Measurements from ENCODE around the gene MRPS10. TPM values are rescaled to one million over a fixed set of nuclear protein-coding genes. Genes with fewer than 3 reads are reported as not detected.

MRPS10 gene
- total RNA-seq, 2 experiments from 2014 or later = 38.6 to 40.3 TPM

DNA sequence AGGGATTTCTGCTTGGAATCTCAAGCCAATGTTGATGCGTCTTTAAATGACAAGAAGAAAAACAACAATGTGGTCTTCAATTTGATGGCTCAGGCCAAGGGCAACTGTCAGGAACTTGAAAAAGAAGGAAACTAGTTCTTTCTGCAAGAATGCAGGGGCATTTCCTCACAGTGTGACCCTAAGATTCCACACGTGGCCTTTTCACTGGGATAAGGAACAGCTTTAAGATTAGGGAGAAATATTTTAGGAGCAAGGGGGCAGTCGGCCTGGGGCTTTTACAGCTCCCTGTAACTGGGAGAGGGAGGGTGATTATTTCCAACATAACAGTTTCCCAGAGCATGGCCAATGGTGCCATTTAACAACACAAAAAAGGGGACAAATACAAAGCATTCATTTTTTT lies 39.4 kb upstream of the MRPS10 start:
- POLR2A ChIA-PET = no interaction called here
- intact Hi-C loops (cut with micrococcal nuclease) = no loop called here
- CTCF ChIA-PET = interaction anchor here (1.0 kb wide), 1 partner anchor 291 kb away, joined by 4 read pairs; no protein-coding TSS in a partner anchor
- H3K27me3 Mint-ChIP-seq = no peaks in the 10 kb centered on the region
- peaks cover 38% of the 10 kb centered on the region for H3K36me3 Mint-ChIP-seq
- DNase-seq = no peak
- no peak overlapping the region for H3K4me3 Mint-ChIP-seq
- H3K9me3 Mint-ChIP-seq = no peaks in the 10 kb centered on the region
- peaks cover 14% of the 10 kb centered on the region for H3K4me1 Mint-ChIP-seq (ENCODE audit: low read depth)
- H3K27ac Mint-ChIP-seq = no peak overlapping the region

DNA sequence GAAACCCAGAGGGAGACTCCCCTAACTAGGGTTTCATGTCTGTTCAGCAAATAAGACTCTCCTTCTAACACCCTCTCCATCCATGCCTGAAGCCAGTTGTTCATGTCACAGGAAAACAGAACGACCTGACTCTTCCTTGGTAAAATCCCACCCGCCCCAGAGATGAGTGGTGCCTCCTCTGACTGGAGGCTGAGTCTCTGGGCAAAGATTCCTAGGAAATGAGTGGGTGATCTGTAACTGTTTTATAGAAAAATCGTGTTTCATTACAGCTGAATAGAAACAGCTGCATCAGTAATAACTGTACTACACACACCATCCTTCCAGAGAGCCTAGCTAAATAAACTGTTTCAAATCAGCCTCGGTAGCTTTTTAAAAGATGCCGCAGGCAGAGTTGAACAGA lies 37.4 kb upstream of the MRPS10 start:
- Mint-ChIP-seq H3K4me3 (no peak overlapping the region), H3K9me3 (no peaks in the 10 kb centered on the region), H3K27me3 (no peaks in the 10 kb centered on the region), H3K4me1 (ENCODE audit: low read depth) (peaks cover 14% of the 10 kb centered on the region), H3K27ac (peak overlapping the region; percentile 70), H3K36me3 (peaks cover 38% of the 10 kb centered on the region)
- ChIA-PET POLR2A (no interaction called here), CTCF (interaction anchor here (3.8 kb wide), 1 partner anchor 293 kb away, joined by 23 read pairs; no protein-coding TSS in a partner anchor)
- DNase-seq = peak; percentile 55
- intact Hi-C loops (cut with micrococcal nuclease) = no loop called here

DNA sequence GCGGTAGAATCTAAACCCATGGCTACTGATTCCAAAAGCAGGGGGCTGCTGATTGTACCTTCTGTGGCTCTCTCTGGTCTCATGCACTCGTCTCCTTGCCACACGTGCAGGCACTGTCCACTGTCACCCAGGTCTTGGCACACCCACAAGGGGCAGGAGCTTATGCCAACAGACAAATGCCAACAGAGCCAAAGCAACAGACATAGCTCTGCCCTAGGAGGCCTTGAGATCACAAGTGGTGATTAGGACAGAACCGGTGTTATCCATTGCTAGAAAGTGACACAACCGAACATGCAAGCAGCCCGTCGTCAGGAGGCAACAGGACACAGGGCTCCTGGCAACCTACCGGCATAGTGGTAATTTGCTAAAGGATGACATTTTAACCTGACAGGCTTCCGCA lies 36.8 kb upstream of the MRPS10 start:
- CTCF ChIA-PET = interaction anchor here (3.8 kb wide), 1 partner anchor 293 kb away, joined by 23 read pairs; no protein-coding TSS in a partner anchor

DNA sequence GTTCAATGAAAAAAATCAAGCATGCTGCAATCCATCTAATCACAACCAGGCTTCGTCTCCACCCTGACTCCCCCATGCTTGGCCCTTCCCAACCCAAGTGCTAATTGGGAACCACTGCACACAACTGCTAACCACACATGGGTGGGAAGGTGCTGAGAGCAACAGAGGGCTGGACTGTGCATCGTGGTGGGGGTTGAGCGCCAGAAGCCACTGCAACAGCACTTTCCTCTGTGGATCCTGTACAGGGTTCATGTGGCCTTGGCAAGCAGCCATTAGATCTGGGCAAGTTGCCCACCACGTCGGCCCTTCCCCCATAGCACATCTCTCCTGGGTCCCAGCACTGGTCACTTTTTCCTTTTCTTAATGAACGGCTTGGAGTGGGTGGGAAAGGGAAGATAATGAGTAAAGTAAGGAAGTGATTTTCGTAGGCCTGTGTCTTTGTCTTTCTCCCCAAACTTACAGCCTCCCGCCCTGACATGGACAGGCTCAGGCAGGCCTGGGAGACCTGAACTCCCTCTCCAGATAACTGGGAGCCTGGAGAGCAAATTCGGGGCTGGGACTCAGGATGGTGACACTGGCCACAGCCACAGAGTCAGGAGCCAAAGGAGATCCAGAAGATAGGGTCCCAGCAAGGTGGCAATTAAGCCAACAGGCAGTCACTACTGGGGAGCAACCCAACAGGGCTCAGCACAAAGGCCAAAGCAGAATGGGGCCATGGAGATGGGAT lies 34.4 kb upstream of the MRPS10 start:
- POLR2A ChIA-PET = no interaction called here
- CTCF ChIA-PET = interaction anchor here (1.3 to 3.8 kb wide), 2 partner anchors 295 to 296 kb away, joined by 6 to 23 read pairs; no protein-coding TSS in a partner anchor
- peak overlapping the region; percentile 6 for H3K27ac Mint-ChIP-seq
- no peak overlapping the region for H3K4me3 Mint-ChIP-seq
- no peaks in the 10 kb centered on the region for H3K27me3 Mint-ChIP-seq
- H3K36me3 Mint-ChIP-seq = peaks cover 32% of the 10 kb centered on the region
- intact Hi-C loops (cut with micrococcal nuclease) = no loop called here
- no peaks in the 10 kb centered on the region for H3K9me3 Mint-ChIP-seq
- peaks cover 14% of the 10 kb centered on the region for H3K4me1 Mint-ChIP-seq (ENCODE audit: low read depth)
- no peak for DNase-seq

More for the DNA sequence above, 36.8 kb upstream of the MRPS10 start:
- H3K4me1 Mint-ChIP-seq (ENCODE audit: low read depth) = peaks cover 14% of the 10 kb centered on the region
- no peaks in the 10 kb centered on the region for H3K9me3 Mint-ChIP-seq
- no peak for DNase-seq
- POLR2A ChIA-PET = no interaction called here
- intact Hi-C loops (cut with micrococcal nuclease) = no loop called here
- peak overlapping the region; percentile 70 for H3K27ac Mint-ChIP-seq
- H3K4me3 Mint-ChIP-seq = no peak overlapping the region
- H3K36me3 Mint-ChIP-seq = peaks cover 38% of the 10 kb centered on the region
- no peaks in the 10 kb centered on the region for H3K27me3 Mint-ChIP-seq

DNA sequence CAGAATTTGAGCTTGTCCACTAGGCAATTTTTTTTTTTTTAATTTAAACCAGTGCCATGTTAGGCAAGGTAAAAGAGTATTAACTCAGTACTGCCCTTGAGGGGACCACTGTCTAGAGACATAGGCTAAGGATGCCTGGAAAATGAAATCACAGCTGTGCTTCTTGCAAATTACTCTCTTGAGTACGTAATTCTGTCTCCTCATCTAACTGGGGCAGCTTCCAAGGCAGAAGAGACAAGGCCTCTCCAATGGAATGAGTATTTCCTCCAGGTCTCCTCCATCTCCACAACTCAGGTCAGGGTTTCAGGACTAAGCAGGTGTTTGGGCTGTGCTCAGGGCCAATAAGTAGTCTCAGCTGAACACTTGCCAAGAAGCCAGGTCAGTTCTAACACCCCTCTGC lies 33.8 kb upstream of the MRPS10 start:
- intact Hi-C loops (cut with micrococcal nuclease) = no loop called here
- no peak overlapping the region for H3K4me3 Mint-ChIP-seq
- no peaks in the 10 kb centered on the region for H3K9me3 Mint-ChIP-seq
- peaks cover 14% of the 10 kb centered on the region for H3K4me1 Mint-ChIP-seq (ENCODE audit: low read depth)
- H3K27me3 Mint-ChIP-seq = no peaks in the 10 kb centered on the region
- ChIA-PET POLR2A (interaction anchor here (0.5 kb wide), 1 partner anchor 16 kb away, joined by 3 read pairs; no protein-coding TSS in a partner anchor), CTCF (interaction anchor here (1.3 kb wide), 1 partner anchor 296 kb away, joined by 6 read pairs; no protein-coding TSS in a partner anchor)
- H3K27ac Mint-ChIP-seq = no peak overlapping the region
- peaks cover 28% of the 10 kb centered on the region for H3K36me3 Mint-ChIP-seq
- DNase-seq = no peak

DNA sequence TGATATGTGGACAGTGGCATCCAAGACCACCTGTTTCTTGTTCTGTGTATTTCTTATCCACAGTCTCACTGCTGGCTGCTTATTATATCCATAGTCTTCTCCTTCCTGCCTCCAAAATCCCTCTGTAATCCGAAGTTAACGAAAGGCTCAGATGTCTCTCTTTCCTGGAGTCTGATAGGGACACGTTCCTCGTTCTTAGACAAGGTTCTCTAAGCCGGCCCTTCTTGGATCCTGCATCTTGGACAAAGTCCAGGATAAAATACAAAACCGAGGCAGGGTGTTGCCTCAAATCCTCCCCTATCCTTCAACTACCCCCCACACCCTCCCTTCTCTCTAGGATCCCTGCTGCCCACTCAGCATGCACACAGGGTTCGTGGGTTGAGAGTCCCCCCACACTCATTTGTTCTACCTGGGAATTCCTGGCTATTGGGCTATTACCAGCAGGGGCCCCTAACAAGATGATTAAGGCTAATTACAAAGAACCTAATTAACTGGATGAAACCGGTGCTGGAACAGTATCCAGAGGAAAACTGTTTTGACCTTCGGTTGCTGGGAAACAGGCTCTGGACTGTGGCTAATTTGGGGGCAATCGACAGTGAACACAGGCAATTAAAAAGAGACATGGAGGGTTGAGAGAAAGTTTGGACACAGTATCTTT lies 32.7 kb upstream of the MRPS10 start:
- Mint-ChIP-seq H3K36me3 (peaks cover 24% of the 10 kb centered on the region), H3K4me3 (no peak overlapping the region), H3K9me3 (no peaks in the 10 kb centered on the region), H3K27me3 (no peaks in the 10 kb centered on the region), H3K27ac (no peak overlapping the region), H3K4me1 (ENCODE audit: low read depth) (peaks cover 10% of the 10 kb centered on the region)
- CTCF ChIA-PET = interaction anchor here (1.3 kb wide), 1 partner anchor 297 kb away, joined by 6 read pairs; no protein-coding TSS in a partner anchor
- intact Hi-C loops (cut with micrococcal nuclease) = no loop called here
- POLR2A ChIA-PET = no interaction called here
- no peak for DNase-seq

DNA sequence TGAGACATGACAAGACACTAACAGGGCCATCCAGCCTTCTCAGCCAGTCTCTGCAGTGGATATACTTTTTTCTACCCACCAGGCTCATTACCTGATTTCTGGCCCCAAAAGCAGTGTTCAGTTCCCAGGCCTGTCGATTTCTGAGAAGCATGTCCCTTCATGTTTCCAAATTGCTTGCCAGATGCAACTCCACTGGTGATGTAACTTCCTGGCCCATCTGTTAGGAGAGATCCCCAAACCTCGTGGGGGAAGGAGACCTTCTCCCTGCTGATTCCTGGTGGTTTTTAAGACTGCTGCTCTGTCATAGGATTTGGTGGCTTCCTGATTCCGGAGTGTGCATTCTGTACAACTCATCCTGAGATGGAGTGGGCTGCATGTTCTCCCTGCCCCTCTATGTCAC lies 31.6 kb upstream of the MRPS10 start:
- no peaks in the 10 kb centered on the region for H3K4me1 Mint-ChIP-seq (ENCODE audit: low read depth)
- ChIA-PET CTCF (no interaction called here), POLR2A (no interaction called here)
- H3K27me3 Mint-ChIP-seq = no peaks in the 10 kb centered on the region
- H3K27ac Mint-ChIP-seq = no peak overlapping the region
- peaks cover 18% of the 10 kb centered on the region for H3K36me3 Mint-ChIP-seq
- H3K4me3 Mint-ChIP-seq = no peak overlapping the region
- intact Hi-C loops (cut with micrococcal nuclease) = no loop called here
- H3K9me3 Mint-ChIP-seq = no peaks in the 10 kb centered on the region
- DNase-seq = no peak

DNA sequence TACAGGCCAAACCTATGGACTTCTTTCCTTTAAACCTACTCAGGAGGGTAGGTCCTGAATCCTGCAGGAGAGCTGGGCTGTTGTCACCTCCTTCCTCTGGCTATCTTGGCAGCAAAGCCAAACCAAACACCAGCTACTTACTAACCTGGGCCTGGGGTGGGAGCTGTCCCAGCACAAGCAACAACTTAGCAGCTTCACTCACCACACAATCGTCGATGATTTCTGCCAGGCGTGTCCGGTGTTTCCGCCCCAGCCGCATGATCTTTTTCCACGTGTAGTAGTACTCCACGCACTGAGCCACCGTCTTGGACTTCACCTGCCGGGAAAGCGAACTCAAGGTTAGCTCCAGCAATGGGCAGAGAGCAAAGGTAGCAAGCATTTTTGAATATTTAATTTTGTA lies 25.4 kb upstream of the MRPS10 start:
- Mint-ChIP-seq H3K4me1 (ENCODE audit: low read depth) (no peaks in the 10 kb centered on the region), H3K4me3 (no peak overlapping the region), H3K27ac (no peak overlapping the region), H3K9me3 (no peaks in the 10 kb centered on the region), H3K36me3 (peaks cover 24% of the 10 kb centered on the region), H3K27me3 (no peaks in the 10 kb centered on the region)
- ChIA-PET CTCF (interaction anchor here (2.2 kb wide), 1 partner anchor 305 kb away, joined by 13 read pairs; no protein-coding TSS in a partner anchor), POLR2A (no interaction called here)
- intact Hi-C loops (cut with micrococcal nuclease) = no loop called here
- DNase-seq = no peak

DNA sequence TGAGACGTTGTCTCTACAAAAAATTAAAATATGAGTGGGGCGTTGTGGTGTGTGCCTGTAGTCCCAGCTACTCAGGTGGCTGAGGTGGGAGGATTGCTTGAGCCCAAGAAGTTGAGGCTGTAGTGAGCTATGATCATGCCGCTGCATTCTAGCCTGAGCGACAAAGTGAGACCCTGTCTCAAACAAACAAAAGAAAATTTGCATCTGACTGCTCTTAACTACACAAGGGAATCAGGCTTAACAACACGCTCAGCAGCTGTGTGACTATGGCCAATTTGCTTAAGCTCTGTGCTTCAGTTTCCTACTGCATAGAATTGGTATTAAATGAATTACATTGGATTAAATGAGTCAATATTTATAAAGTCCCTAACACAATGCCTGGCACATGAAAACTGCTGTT lies 24.3 kb upstream of the MRPS10 start:
- no peak overlapping the region for H3K27ac Mint-ChIP-seq
- no peaks in the 10 kb centered on the region for H3K9me3 Mint-ChIP-seq
- intact Hi-C loops (cut with micrococcal nuclease) = no loop called here
- POLR2A ChIA-PET = no interaction called here
- no peak for DNase-seq
- peaks cover 6% of the 10 kb centered on the region for H3K4me1 Mint-ChIP-seq (ENCODE audit: low read depth)
- no peak overlapping the region for H3K4me3 Mint-ChIP-seq
- H3K27me3 Mint-ChIP-seq = no peaks in the 10 kb centered on the region
- H3K36me3 Mint-ChIP-seq = peaks cover 24% of the 10 kb centered on the region
- CTCF ChIA-PET = interaction anchor here (0.6 to 2.2 kb wide), 4 partner anchors 19 to 306 kb away, joined by 3 to 13 read pairs (median 3); no protein-coding TSS in a partner anchor

DNA sequence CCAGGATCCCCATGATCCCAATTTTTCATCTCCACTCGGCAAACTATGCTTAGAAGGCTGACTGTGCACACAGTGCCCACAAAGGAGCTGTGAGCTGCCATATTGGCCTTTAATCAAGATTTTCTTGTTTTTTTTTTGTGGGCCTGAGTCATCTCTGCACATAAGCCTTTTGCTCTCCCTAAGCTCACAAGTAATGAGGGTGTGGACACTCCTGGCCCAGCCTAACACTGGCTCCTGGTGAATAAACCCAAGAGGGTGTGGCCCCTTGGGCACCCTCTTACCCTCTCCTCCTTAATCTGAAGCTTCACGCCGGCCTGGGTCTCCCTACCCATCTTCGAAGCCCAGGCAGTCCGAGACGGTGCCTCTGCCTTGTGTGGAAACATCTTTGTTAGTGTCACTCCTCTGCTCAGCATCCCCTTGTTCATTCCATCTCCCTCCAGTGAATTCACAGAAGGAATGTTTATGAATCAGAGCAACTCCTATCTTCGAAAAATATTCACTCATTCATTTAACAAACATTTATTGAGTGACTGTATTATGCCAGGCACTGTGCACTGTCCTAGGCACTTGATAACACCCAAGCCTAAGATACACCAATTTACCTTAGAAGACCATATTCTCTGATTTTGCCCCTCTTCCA lies 22.2 kb upstream of the MRPS10 start:
- CTCF ChIA-PET = no interaction called here
- H3K36me3 Mint-ChIP-seq = peaks cover 29% of the 10 kb centered on the region
- DNase-seq = no peak
- H3K4me1 Mint-ChIP-seq (ENCODE audit: low read depth) = peaks cover 17% of the 10 kb centered on the region
- no peaks in the 10 kb centered on the region for H3K9me3 Mint-ChIP-seq
- H3K27me3 Mint-ChIP-seq = no peaks in the 10 kb centered on the region
- intact Hi-C loops (cut with micrococcal nuclease) = loop anchor here (5.0 kb wide), 1 partner anchor 97 kb away; no protein-coding TSS in a partner anchor
- POLR2A ChIA-PET = no interaction called here
- no peak overlapping the region for H3K27ac Mint-ChIP-seq
- no peak overlapping the region for H3K4me3 Mint-ChIP-seq

DNA sequence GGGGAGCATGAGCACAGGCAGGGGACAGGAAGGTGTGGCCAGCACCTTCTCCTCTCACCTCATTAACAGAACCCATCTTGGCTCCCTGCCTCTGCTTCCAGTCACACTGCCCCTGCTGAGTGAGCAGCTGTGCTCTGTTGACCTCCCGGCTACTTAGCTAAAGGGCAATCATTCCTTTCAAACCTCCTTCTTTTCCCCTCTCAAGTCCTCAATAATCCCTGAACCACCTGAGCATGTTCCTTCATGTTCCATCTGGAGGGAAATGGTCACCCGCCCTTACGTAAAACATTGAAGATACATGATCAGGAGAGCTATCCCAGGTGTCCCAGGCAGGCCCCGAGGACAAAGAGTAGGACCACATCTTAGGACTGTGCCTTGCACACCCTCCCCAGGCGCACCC lies 21.7 kb upstream of the MRPS10 start:
- ChIA-PET POLR2A (no interaction called here), CTCF (no interaction called here)
- H3K4me1 Mint-ChIP-seq (ENCODE audit: low read depth) = peaks cover 17% of the 10 kb centered on the region
- peaks cover 30% of the 10 kb centered on the region for H3K36me3 Mint-ChIP-seq
- no peaks in the 10 kb centered on the region for H3K9me3 Mint-ChIP-seq
- DNase-seq = no peak
- peak overlapping the region; percentile 44 for H3K27ac Mint-ChIP-seq
- H3K27me3 Mint-ChIP-seq = no peaks in the 10 kb centered on the region
- intact Hi-C loops (cut with micrococcal nuclease) = loop anchor here (5.0 kb wide), 1 partner anchor 98 kb away; no protein-coding TSS in a partner anchor
- no peak overlapping the region for H3K4me3 Mint-ChIP-seq

DNA sequence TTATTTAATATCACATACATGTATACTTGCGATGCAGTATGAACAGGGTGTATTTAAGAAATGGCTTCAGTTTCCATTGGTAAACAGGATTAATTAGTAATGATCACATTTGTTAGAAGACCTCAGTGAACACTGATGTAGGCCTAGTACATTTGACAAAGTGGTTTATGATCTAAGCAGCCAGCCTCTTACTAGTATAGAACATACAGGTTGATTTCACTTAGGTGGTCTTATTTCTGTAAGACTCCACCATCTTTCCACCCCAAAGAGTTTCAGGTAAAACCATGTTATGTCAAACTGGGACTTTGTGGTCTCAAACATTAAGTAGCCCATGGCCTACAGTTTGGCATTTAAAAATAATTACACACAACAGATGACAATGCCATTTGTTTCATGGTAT lies 20.2 kb upstream of the MRPS10 start:
- H3K4me1 Mint-ChIP-seq (ENCODE audit: low read depth) = peaks cover 17% of the 10 kb centered on the region
- H3K27me3 Mint-ChIP-seq = no peaks in the 10 kb centered on the region
- no peaks in the 10 kb centered on the region for H3K9me3 Mint-ChIP-seq
- H3K27ac Mint-ChIP-seq = peak overlapping the region; percentile 68
- no peak for DNase-seq
- no peak overlapping the region for H3K4me3 Mint-ChIP-seq
- peaks cover 30% of the 10 kb centered on the region for H3K36me3 Mint-ChIP-seq
- CTCF ChIA-PET = no interaction called here
- intact Hi-C loops (cut with micrococcal nuclease) = loop anchor here (5.0 kb wide), 1 partner anchor 99 kb away; no protein-coding TSS in a partner anchor
- POLR2A ChIA-PET = interaction anchor here (0.9 to 1.2 kb wide), 2 partner anchors 14 to 24 kb away, joined by 3 read pairs; no protein-coding TSS in a partner anchor
